ENCODE data around the gene MPV17L2. TPM values are rescaled to one million over a fixed set of nuclear protein-coding genes. Genes with fewer than 3 reads are reported as not detected.
A peak's percentile ranks its signal among the peaks of the same experiment; 100 is the strongest.

The MPV17L2 gene
- total RNA-seq, 1 donor from 2014 or later = 20.9 TPM

DNA sequence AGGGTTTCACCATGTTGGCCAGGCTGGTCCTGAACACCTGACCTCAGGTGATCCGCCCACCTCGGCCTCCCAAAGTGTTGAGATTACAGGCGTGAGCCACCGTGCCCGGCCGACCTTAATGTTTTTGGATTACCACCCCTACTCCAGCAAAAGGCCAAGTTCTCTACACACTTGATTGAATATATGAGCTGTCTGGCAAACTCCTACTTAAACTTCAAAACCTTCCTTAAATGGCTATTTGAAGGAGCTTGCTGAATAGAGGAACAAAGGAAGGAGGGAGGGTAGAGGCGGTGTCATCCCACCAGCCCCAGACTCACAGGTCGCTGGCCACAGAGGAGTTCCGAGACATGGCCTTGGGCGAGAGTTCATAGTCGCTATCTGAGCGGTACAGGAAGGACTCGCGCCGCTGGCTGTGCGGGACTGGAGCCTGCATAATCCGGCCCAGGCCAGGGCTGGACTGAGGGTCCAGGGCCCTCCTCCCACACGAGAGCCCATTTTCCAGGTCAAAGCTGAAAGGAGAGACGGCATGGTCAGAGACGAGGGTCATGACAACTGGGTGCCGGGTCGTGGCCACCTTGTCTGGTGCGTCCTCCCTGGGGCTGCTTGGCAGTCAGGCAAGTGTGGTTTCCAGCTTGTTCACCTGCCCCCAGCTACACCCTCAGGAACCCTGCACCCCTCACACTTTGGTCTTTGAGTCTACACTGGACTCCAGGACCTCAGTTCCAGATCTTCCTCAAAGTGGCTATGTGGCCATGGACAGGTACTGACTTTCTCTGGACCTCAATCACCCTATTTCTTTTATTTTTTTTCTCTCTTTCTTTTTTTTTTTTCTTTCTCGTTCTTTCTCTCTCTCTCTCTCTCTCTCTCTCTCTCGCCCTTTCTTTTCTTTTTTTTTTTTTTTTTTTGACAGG, 29.1 kb downstream of the MPV17L2 start:
- Mint-ChIP-seq H3K4me3 (no peak overlapping the region), H3K27ac (no peak overlapping the region), H3K36me3 (ENCODE audit: low read depth) (peaks cover 2% of the 10 kb centered on the region), H3K27me3 (peaks cover 39% of the 10 kb centered on the region), H3K9me3 (no peaks in the 10 kb centered on the region), H3K4me1 (peaks cover 12% of the 10 kb centered on the region)
- intact Hi-C loops (cut with micrococcal nuclease) = no loop called here
- no peak for DNase-seq

DNA sequence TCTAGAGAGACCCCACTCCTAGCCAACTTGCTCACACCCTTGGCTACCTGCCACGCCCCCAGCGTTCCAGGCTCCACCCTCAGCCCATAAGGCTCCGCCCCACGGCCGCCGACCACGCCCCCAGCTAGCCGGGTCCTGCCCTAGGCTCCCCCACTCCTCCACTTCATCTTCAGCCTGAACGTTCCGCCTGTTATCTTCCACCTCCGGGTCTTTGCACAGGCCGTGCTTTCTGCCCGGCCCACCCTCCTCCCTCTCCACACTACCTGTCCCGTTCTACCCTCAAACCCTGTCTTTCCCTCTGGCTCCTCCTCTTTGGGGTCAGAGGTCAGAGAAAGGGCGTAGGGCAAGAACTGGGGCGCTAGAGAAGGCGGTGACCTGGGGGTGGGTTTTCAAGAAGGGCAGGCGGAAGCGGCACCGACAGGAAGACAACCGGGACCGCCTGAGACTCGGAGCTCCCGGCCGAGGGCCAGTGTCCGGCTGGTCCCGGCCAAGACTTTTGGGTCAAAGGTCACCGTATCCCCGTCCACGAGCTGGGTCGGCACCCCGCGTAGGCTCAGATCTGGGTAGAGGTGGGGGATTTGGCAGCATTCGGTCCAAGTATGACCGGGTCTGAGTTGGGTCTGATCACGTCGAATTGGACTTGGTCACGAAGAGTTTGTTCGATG, 31.0 kb downstream of the MPV17L2 start:
- Mint-ChIP-seq H3K36me3 (ENCODE audit: low read depth) (peaks cover 2% of the 10 kb centered on the region), H3K27ac (peak overlapping the region; percentile 76), H3K4me1 (peaks cover 12% of the 10 kb centered on the region), H3K27me3 (peaks cover 46% of the 10 kb centered on the region), H3K9me3 (no peaks in the 10 kb centered on the region), H3K4me3 (peak overlapping the region; percentile 91)
- DNase-seq = peak; percentile 78
- intact Hi-C loops (cut with micrococcal nuclease) = loop anchor here (2.0 kb wide), 1 partner anchor 19 kb away; the partner anchor contains the start of gene RAB3A

DNA sequence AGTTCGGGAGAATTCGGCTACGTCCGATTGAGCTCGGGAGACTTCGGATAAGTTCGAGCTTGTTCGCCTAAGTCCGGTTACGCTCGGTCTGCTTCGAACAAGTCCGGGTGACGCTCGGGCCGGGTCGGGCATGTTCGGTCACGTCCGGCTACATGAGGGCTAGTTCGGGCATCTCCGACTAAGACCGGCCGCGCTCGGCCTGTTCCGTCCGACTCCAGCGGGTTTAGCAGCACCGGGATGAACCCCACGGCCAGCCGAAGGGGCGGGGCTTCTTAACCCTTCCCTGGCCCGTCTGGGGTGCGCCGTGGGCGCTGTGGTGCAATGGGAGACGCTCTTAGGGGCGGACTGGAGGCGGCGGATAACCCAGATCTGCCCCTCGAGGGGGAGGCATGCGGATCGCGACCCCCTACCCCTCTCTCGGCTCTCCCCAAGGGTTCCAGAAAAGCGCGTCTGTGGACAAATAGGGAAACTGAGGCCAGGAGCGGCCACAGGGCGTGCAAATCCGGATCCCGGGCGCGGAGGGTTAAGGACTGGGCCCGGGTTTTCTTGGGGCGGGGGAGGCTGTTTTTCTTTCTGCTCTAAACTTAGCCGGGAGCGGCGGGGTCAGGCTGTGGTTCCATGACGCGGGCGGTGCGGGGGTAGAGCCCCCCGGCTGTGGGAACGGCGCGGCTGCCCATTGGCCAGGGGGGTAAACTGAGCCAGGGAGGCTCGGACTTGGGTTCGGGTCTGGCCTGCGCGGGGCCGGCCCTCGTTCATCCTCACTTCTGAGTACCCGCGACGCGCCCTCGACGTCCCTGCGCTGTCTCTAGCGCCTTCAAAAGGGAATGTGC, 31.7 kb downstream of the MPV17L2 start:
- Mint-ChIP-seq H3K36me3 (ENCODE audit: low read depth) (peaks cover 2% of the 10 kb centered on the region), H3K27ac (peak overlapping the region; percentile 76), H3K9me3 (no peaks in the 10 kb centered on the region), H3K4me3 (peak overlapping the region; percentile 91), H3K27me3 (peaks cover 51% of the 10 kb centered on the region), H3K4me1 (peaks cover 12% of the 10 kb centered on the region)
- peak; percentile 97 for DNase-seq
- intact Hi-C loops (cut with micrococcal nuclease) = loop anchor here (2.0 kb wide), 1 partner anchor 20 kb away; the partner anchor contains the start of gene RAB3A

DNA sequence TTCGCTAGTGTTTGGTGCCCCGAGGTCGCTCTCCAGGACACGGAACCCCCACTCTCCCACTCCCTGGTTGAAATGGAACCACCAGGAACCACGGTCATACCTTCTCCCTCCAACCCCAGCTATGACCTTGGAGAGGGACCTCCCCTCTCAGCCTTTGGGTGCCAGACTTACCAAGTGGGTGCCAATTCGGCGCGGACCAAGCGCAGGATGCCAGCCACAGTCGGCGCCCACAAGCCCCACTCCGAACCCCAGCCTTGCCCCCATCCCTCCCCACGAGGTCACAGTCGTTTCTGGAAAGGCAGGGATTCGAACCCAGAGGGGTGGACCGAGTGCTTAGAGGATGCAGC, 32.3 kb downstream of the MPV17L2 start:
- H3K4me1 Mint-ChIP-seq = peaks cover 12% of the 10 kb centered on the region
- peak overlapping the region; percentile 91 for H3K4me3 Mint-ChIP-seq
- H3K27me3 Mint-ChIP-seq = peaks cover 55% of the 10 kb centered on the region
- no peak overlapping the region for H3K27ac Mint-ChIP-seq
- DNase-seq = no peak
- no peaks in the 10 kb centered on the region for H3K9me3 Mint-ChIP-seq
- intact Hi-C loops (cut with micrococcal nuclease) = loop anchor here (2.0 kb wide), 1 partner anchor 21 kb away; the partner anchor contains the start of gene RAB3A
- peaks cover 2% of the 10 kb centered on the region for H3K36me3 Mint-ChIP-seq (ENCODE audit: low read depth)

DNA sequence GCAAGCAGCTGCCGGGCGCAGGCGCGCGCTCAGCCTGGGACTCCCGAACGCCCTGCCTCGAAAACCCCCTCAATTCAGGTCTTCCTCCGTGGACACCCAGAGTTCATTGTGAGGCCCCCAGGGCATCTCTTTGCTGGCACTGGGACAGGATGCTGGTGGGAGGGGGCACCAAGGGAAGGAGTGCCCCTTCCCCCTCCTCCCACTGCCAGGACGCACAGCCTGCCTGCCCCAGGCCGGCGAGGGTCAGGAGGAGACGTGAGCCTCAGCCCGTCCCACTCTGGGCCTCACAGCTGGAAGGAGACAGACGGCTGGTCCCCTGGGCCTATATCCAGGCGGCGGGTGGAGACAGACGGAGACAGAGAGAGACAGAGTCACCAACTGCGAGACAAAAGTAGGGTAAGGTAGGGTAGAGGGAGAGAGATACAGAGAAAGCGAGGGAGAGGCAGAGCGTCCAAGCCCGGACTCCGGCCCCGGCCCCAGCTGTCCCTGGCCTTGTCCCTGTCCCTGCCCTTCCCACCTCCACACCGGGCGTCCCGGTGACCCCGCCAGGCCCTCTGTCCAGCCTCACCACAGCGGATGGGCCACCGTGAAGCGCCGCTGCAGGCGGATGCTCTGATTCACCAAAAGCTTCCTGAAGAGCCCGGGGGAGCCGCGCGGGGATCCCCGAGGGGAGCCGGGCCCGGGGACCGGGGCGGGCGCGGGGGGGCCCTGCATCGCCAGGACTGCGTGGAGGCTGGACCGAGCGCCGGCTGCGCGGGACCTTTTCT, 32.9 kb downstream of the MPV17L2 start, which contains the start of gene PDE4C:
Gene PDE4C, minus strand, starts transcription at position 737 of the 767 bp plus-strand sequence. Its CDS starts 23 bp downstream, at position 714.
- Mint-ChIP-seq H3K27me3 (peaks cover 57% of the 10 kb centered on the region), H3K36me3 (ENCODE audit: low read depth) (peaks cover 2% of the 10 kb centered on the region), H3K27ac (no peak within 1 kb of the TSS), H3K4me3 (peak within 1 kb of the TSS; percentile 91), H3K9me3 (no peaks in the 10 kb centered on the region), H3K4me1 (peaks cover 12% of the 10 kb centered on the region)
- intact Hi-C loops (cut with micrococcal nuclease) = loop anchor here (2.0 kb wide), 1 partner anchor 21 kb away; the partner anchor contains the start of gene RAB3A
- no peak for DNase-seq

DNA sequence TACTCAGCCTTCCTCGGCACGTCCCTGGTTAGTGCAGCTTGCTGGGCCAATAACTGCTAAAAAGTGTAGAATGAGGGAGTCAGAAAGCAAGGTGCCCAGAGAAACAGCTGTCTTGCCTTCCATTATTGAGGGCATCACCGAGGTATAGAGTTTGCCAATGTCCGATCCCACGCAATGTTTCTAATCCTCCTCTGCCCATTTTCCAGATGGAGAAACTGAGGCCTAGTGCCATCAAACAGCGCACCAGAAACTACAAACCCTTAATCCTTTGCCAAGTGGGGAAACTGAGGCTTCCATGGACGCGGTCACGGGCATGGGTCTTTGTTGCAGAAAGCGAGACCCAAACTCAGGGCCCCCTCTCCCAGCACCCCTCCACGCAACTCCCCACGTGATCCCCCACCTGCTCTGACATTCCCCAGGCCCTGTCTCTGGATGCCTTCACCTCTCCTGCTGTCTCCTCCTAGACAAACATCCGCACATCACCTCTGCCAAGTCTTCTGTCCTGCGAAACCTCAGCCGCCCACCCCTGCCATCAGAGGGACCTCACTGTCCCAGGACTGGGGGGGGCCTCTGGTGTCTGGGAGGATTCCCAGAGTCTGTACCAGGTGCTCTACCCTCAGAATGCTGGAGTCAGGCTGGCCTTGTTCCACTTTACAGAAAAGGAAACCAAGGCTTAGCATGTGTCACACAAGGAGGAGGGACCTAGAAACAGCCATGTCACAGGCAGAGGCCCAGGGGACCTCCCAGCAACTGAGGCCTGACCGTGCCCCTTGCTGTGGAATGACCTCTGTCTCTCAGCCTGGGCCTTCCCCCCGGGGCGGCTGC, 34.1 kb downstream of the MPV17L2 start:
- H3K36me3 Mint-ChIP-seq (ENCODE audit: low read depth) = peaks cover 2% of the 10 kb centered on the region
- intact Hi-C loops (cut with micrococcal nuclease) = no loop called here
- H3K27me3 Mint-ChIP-seq = peaks cover 58% of the 10 kb centered on the region
- no peaks in the 10 kb centered on the region for H3K9me3 Mint-ChIP-seq
- no peak for DNase-seq
- peaks cover 13% of the 10 kb centered on the region for H3K4me1 Mint-ChIP-seq
- no peak overlapping the region for H3K27ac Mint-ChIP-seq
- H3K4me3 Mint-ChIP-seq = no peak overlapping the region

DNA sequence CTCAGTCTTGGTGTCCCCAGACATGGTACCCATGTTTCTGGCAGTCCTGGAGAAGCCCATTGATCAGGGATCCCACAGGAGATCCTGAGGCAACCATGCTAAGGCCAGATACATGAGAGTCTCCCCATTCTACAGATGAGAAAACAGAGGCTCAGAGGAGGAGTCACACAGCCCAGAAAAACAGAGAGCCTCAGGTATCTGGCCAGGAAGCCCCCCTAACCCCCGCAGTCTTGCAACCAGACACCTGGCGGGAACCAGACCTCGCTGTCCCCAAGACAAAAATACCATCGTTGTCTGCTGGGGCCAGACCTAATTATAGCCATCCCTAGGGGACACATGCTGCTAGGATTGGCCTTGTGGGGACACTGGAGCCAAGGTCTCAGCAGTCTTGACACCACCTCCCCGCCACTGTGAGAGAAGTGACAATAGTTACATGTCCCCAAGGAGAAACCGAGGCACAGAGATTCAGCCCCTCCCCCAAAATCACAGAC, 34.8 kb downstream of the MPV17L2 start:
- H3K36me3 Mint-ChIP-seq (ENCODE audit: low read depth) = peaks cover 2% of the 10 kb centered on the region
- peaks cover 61% of the 10 kb centered on the region for H3K27me3 Mint-ChIP-seq
- H3K4me1 Mint-ChIP-seq = peaks cover 15% of the 10 kb centered on the region
- H3K4me3 Mint-ChIP-seq = no peak overlapping the region
- H3K9me3 Mint-ChIP-seq = no peaks in the 10 kb centered on the region
- intact Hi-C loops (cut with micrococcal nuclease) = loop anchor here (2.0 kb wide), 1 partner anchor 25 kb away; no protein-coding TSS in a partner anchor
- no peak overlapping the region for H3K27ac Mint-ChIP-seq
- no peak for DNase-seq

DNA sequence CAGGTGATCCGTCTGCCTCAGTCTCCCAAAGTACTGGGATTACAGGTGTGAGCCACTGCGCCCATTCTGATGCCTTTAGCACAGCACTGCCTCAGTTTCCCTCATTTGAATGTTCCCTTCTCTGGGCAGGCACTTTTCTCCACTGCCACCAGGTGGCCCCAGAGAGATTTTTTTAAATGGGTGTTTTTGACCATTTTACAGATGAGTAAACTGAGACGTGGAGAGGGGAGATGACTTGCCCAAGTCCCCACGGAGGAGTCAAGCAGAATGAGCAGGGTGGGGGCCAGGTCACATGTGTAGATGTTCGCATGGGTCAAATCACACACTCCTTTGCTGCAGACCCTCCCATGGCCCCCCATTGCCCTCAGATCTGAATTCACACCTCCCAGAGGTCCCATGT, 36.5 kb downstream of the MPV17L2 start:
- H3K36me3 Mint-ChIP-seq (ENCODE audit: low read depth) = peaks cover 2% of the 10 kb centered on the region

DNA sequence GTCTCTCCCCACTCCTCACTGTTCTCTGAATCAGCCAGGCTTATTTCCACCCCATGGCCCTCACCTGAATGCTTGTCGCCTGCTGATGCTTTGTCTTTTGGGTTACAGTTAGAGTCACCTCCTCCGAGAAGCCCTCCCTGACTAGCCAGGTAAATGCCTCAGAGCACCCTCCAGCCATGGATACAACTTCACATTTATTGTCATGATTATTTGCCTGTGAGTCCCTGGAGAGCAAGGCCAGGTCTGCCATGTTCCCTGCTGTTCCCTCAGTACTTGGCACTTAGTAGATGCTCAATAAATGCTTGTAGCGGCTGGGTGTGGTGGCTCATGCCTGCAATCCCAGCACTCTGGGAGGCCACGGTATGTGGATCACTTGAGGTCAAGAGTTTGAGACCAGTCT, 36.9 kb downstream of the MPV17L2 start:
- Mint-ChIP-seq H3K27me3 (peaks cover 58% of the 10 kb centered on the region), H3K36me3 (ENCODE audit: low read depth) (no peaks in the 10 kb centered on the region)
- intact Hi-C loops (cut with micrococcal nuclease) = loop anchor here (2.0 kb wide), 1 partner anchor 23 kb away; no protein-coding TSS in a partner anchor

More for the DNA sequence above, 36.5 kb downstream of the MPV17L2 start:
- H3K27ac Mint-ChIP-seq = peak overlapping the region; percentile 54
- no peak for DNase-seq
- intact Hi-C loops (cut with micrococcal nuclease) = loop anchor here (2.0 kb wide), 1 partner anchor 23 kb away; no protein-coding TSS in a partner anchor
- peaks cover 62% of the 10 kb centered on the region for H3K27me3 Mint-ChIP-seq
- no peak overlapping the region for H3K4me3 Mint-ChIP-seq
- H3K9me3 Mint-ChIP-seq = peaks cover 6% of the 10 kb centered on the region
- H3K4me1 Mint-ChIP-seq = peaks cover 11% of the 10 kb centered on the region

DNA sequence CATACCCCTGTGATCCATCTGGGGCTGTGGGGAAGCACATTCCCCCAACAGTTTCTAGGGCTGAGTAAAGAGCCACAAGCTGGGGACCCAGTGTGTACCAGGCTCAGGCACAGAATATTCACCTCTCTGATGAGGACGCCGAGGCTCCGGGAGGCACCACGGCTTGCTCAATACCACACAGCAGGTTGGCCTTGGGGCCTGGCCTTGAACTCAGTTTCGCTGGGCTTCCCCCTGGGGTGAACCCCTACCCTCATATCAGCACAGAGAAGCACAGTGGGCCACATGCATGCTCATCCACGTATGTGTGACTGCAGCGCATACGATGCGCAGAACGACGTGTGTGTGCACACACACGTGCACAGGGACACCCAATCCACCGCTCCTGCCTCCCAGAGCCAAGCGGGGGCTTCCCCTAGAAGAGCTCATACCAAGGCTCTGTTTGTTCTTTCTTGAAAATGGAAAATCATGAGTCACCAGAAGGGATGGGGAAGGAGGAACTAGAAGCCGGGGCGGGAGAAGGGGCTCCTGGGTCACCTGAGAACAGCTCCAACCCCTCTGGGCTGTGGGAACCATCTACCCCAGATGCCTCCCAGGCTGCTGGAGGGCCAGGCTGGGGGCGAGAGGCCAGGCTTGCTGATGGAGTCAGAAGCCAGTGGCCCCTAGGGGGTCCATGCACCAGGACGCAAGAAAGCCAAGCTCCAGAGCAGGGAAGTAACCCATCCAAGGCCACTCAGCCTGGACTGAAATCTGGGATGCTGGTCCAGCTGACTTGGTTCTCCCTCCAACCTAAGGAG, 38.1 kb downstream of the MPV17L2 start:
- H3K27ac Mint-ChIP-seq = no peak overlapping the region
- peaks cover 4% of the 10 kb centered on the region for H3K4me1 Mint-ChIP-seq
- peaks cover 6% of the 10 kb centered on the region for H3K9me3 Mint-ChIP-seq
- H3K36me3 Mint-ChIP-seq (ENCODE audit: low read depth) = no peaks in the 10 kb centered on the region
- H3K4me3 Mint-ChIP-seq = no peak overlapping the region
- peaks cover 54% of the 10 kb centered on the region for H3K27me3 Mint-ChIP-seq
- intact Hi-C loops (cut with micrococcal nuclease) = no loop called here
- DNase-seq = no peak

More for the DNA sequence above, 36.9 kb downstream of the MPV17L2 start:
- Mint-ChIP-seq H3K4me1 (peaks cover 7% of the 10 kb centered on the region), H3K27ac (no peak overlapping the region), H3K9me3 (peaks cover 6% of the 10 kb centered on the region), H3K4me3 (no peak overlapping the region)
- DNase-seq = no peak

DNA sequence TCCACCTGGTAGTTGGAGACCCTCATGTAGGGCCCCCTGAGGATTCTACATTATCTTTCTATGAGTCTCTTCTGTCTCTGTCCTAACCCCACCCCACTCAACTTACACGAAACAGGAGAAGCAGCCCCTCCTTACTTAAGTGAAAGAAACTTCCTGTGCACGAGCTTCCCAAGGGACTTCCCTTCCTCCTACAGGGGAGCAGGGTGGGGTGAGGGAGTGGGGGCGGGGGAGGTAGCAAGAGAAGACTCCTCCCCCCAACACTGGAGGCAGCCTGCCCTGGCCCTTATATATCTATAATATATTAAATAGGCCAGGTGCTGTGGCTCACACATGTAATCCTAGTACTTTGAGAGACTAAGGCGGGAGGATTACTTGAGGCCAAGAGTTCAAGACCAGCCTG, 38.8 kb downstream of the MPV17L2 start:
- H3K27ac Mint-ChIP-seq = no peak overlapping the region
- peaks cover 4% of the 10 kb centered on the region for H3K4me1 Mint-ChIP-seq
- no peak for DNase-seq
- H3K9me3 Mint-ChIP-seq = peaks cover 6% of the 10 kb centered on the region
- intact Hi-C loops (cut with micrococcal nuclease) = no loop called here
- no peak overlapping the region for H3K4me3 Mint-ChIP-seq
- H3K27me3 Mint-ChIP-seq = peaks cover 51% of the 10 kb centered on the region
- no peaks in the 10 kb centered on the region for H3K36me3 Mint-ChIP-seq (ENCODE audit: low read depth)

Measured in activated CD4-positive, alpha-beta T cell treated with anti-CD3 and anti-CD28 coated beads, Interleukin-2, amount 10 ng/mL, durations not matched to agents 24 days and 14 days (primary cell).